ENCODE measurements around the gene PI4K2B.
"Not testable (repeated sequence)": the region's sequence is repeated elsewhere in the genome, so short reads cannot be mapped to it uniquely, and the experiment has no call there.

PI4K2B gene

GRCh38 chr4:25245181-25245580 lies 11.3 kb downstream of the PI4K2B start:
- DNase-seq: no peak

DNA sequence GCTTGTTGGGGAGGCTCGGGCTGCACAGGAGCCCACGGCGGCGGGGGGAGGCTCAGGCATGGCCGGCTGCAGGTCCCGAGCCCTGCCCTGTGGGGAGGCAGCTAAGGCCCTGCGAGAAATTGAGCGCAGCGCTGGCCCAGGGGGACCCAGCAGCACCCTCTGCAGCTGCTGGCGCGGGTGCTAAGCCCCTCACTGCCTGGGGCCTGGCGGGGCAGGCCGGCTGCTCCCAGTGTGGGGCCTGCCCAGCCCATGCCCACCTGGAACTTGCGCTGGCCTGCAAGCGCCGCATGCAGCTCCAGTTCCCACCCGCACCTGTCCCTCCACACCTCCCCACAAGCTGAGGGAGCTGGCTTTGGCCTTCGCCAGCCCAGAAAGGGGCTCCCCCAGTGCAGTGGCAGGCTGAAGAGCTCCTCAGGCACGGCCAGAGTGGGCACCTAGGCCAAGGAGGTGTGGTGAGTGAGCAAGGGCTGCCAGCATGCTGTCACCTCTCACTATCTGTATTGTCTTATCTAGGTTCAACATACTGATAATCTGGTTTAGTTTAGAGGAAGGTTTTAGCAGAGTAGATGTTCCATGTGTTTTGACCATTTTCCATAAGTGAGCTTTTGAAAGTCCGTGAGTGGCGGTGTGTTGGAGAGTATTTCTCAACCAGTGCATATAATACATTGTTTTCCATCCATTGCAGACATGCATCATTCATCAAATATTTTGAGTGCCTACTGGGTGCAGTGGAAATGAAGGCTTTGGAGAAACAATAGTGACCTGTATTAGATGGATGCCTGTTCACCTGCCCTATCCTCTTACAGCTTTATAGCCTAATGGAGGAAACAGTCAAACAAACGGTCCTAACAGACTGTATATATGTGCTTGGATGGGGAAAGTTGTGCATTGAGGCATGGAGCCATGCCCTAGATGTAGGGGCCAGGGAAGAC lies 13.1 kb downstream of the PI4K2B start:
- no peak for DNase-seq

DNA sequence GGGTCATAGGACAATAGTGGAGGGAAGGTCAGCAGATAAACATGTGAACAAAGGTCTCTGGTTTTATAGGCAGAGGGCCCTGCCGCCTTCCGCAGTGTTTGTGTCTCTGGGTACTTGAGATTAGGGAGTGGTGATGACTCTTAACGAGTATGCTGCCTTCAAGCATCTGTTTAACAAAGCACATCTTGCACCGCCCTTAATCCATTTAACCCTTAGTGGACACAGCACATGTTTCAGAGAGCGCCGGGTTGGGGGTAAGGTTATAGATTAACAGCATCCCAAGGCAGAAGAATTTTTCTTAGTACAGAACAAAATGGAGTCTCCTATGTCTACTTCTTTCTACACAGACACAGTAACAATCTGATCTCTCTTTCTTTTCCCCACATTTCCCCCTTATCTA lies 15.0 kb downstream of the PI4K2B start:
- DNase-seq: not testable (repeated sequence)

DNA sequence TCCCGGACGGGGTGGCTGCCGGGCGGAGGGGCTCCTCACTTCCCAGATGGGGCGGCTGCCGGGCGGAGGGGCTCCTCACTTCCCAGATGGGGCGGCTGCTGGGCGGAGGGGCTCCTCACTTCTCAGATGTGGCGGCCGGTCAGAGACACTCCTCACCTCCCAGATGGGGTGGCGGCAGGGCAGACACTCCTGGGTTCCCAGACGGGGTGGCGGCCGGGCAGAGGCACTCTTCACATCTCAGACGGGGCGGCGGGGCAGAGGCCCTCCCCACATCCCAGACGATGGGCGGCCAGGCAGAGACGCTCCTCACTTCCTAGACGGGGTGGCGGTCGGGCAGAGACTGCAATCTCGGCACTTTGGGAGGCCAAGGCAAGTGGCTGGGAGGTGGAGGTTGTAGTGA lies 15.7 kb downstream of the PI4K2B start:
- not testable (repeated sequence) for DNase-seq

- DNase-seq: no peak
These were observed 18.6 kb downstream of the PI4K2B start for GRCh38 chr4:25252230-25253070.

- DNase-seq: no peak
These were observed 19.2 kb downstream of the PI4K2B start for GRCh38 chr4:25253071-25253445.

- not testable (repeated sequence) for DNase-seq
These were observed 20.0 kb downstream of the PI4K2B start for GRCh38 chr4:25253786-25254185.

GRCh38 chr4:25258980-25259578 lies 25.2 kb downstream of the PI4K2B start:
- no peak for DNase-seq

GRCh38 chr4:25271866-25272265 lies 38.0 kb downstream of the PI4K2B start:
- DNase-seq: no peak

DNA sequence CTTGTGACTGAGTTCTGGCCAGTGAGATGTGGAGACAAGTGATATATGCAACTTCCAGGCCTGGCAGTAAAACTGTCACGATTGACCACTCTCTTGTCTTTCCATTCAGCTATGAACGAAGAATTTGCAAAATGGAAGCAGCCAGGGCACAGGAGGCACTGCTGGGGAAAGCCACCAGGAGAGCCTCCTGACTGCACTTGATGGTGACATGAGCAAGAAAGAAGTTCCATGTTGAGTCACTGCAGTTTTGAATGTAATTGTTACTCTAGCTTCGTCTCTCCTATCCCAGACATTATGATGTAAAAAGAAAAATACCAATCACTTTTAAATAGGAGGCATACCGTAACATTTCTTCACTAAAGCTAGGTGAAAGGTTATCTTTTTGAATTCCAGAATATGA lies 46.4 kb downstream of the PI4K2B start:
- DNase-seq: no peak

GRCh38 chr4:25283948-25284347 lies 50.1 kb downstream of the PI4K2B start:
- no peak for DNase-seq

GRCh38 chr4:25284466-25284865 lies 50.6 kb downstream of the PI4K2B start:
- DNase-seq: no peak

- no peak for DNase-seq
These were observed 56.7 kb downstream of the PI4K2B start for GRCh38 chr4:25290490-25291067.

DNA sequence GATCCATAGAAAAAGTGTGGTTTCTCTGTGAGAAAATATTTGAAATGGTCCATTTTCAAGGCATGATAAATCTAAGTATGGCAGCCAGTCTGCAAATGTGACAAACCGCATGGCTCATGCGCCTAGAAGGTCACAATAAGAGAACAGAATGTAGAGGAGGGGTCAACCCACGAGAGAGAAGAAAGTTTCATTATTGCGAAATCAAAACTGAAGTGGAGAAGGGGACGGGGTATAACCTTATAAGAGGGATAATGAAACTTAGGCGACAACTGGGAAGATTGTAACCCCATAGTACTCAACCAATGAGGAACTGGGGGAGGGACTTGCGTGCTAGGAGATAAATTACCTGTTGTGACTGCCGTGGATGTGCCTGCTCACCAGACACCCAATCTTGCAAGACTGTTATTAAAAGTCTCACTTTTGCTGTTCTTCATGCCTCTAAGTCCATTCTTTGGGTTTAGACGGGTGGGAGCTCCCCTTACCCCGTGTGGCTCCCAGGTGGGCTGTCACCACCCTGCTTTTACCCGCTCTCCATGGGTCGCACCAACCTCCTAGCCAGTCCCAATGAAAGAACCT lies 57.4 kb downstream of the PI4K2B start:
- DNase-seq: no peak

GRCh38 chr4:25297528-25298242 lies 63.9 kb downstream of the PI4K2B start:
- no peak for DNase-seq

DNA sequence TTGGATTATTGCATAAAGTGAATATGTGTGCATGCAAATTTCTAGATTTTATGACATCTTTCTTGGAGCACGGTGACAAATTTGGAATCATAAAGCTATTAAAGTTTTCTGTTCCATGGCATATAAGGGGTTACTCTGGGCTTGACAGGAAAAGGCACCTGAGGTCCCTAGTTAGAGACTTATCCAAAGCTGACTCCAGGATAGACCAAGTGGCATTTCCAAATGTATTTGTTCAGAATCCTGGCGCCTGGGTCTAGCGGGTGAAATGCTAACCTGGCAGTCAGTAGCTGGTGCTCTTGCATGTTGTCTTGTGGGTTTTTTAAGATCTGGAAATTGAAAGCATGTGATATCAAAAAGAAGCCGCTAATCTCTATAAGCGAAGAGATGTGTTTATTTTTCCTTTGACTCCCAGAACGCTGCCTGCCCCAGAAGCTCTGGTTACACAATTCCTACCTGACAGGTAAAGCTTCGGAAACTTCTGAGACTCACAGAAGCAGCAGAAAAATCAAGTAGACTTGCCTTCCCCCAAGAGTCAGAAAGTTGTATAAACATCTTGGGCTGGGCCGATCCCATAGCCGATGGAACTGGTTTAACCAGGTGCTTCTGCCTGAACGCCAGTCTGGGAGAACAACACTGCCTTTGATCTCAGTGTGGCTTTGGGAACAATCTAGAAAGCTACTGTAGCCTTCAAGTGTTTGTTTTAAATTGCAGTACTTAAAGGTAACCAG lies 65.8 kb downstream of the PI4K2B start:
- DNase-seq: no peak

- DNase-seq: no peak
These were observed 67.6 kb downstream of the PI4K2B start for GRCh38 chr4:25301471-25301870.

GRCh38 chr4:25302626-25303025 lies 68.8 kb downstream of the PI4K2B start:
- DNase-seq: no peak

- DNase-seq: no peak
These were observed 69.7 kb downstream of the PI4K2B start for GRCh38 chr4:25303578-25303977.

- DNase-seq: no peak
These were observed 72.8 kb downstream of the PI4K2B start for GRCh38 chr4:25306518-25307057.

DNA sequence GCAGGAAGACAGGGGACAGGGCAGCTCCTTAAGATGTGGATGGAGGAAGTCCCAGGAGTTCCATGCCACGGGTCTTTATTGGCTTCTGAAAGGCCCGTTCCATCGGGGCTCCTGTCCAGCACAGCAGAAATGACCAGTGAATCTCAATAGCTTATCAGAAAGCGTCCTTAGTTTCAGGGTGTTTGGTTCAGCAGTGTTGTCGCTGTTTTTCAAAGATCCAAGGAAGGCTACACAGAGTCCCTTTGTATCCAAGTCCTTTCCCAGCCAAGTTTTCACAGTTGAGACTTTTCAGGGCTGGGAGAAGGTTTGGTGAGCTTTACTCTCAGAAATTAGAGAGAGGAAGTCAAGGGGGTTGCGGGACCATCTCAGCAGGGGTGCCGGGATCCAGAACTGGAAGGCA lies 73.8 kb downstream of the PI4K2B start:
- no peak for DNase-seq

Data from SIG-M5 (cell line).